Natural killer cell (primary cell): ENCODE data around the gene WT1. TPM values are rescaled to one million over a fixed set of nuclear protein-coding genes. Genes with fewer than 3 reads are reported as not detected.

Source experiments
- ATAC-seq, 3 donors: fragments of 150-1000 bp in 2 of 3; fragments of 200-7000 bp in 1 of 3; cut with Tn5 transposase; 1 replicate in 1 of 3; 2 replicates in 2 of 3; pipeline ENCODE4 v1.10.0; 2021; ENCODE audit warnings: mild to moderate bottlenecking in 2 of 3, moderate library complexity in 2 of 3
- DNase-seq, 2 donors: peaks; one replicate each; pipeline versions ENCODE4 v3.0.0 to v3.0.0-alpha.2; 2013 to 2021; ENCODE audit warnings: mixed read lengths in 1 of 2
- H3K27ac ChIP-seq: one replicate; pipeline ENCODE4 v1.5.1; 2013; ENCODE audit warnings: mild to moderate bottlenecking, low read length
- H3K27me3 ChIP-seq: one replicate; pipeline ENCODE4 v1.6.1; 2013; ENCODE audit warnings: low read length; ENCODE audit not compliant: control insufficient read depth, insufficient read depth
- H3K36me3 ChIP-seq: one replicate; pipeline ENCODE4 v1.6.1; 2013; ENCODE audit warnings: low read length; ENCODE audit not compliant: control insufficient read depth, insufficient read depth
- H3K4me1 ChIP-seq: one replicate; pipeline ENCODE4 v1.6.1; 2013; ENCODE audit warnings: low read length; ENCODE audit not compliant: control insufficient read depth, insufficient read depth
- H3K4me3 ChIP-seq: one replicate; pipeline ENCODE4 v1.5.1; 2013; ENCODE audit warnings: low read length
- H3K9me3 ChIP-seq: one replicate; pipeline ENCODE4 v1.6.1; 2013; ENCODE audit warnings: low read length; ENCODE audit not compliant: control insufficient read depth, insufficient read depth
- H3K27ac Mint-ChIP-seq, 2 donors: one replicate each; pipeline ENCODE4 v1.8.0; 2022; ENCODE audit warnings: mild to moderate bottlenecking in 2 of 2, mixed read lengths in 2 of 2, moderate library complexity in 1 of 2
- H3K27me3 Mint-ChIP-seq, 2 donors: one replicate each; pipeline ENCODE4 v1.8.0; 2022; ENCODE audit warnings: low read depth in 2 of 2, mixed read lengths in 2 of 2
- H3K36me3 Mint-ChIP-seq: one replicate; pipeline ENCODE4 v1.8.0; 2022; ENCODE audit warnings: mixed read lengths
- H3K4me1 Mint-ChIP-seq, 2 donors: one replicate each; pipeline ENCODE4 v1.8.0; 2022; ENCODE audit warnings: mixed read lengths in 2 of 2
- H3K4me3 Mint-ChIP-seq: one replicate; pipeline ENCODE4 v1.8.0; 2022; ENCODE audit warnings: mild to moderate bottlenecking, moderate library complexity, mixed read lengths
- H3K9me3 Mint-ChIP-seq, 2 donors: one replicate each; pipeline ENCODE4 v1.8.0; 2022; ENCODE audit warnings: mixed read lengths in 2 of 2
- WGBS: methylation state at CpG from one replicate; pipeline ENCODE4 v1.1.7; 2013; ENCODE audit warnings: missing lambda C conversion rate; ENCODE audit not compliant: insufficient coverage; 5-methylcytosine and 5-hydroxymethylcytosine counted together
- intact Hi-C: fragments of 100-400 bp; cut with micrococcal nuclease; formaldehyde crosslinking; loops from one replicate; pipeline ENCODE4 v1.14.2; 2022
- total RNA-seq, 4 donors: library from RNA; stranded (reverse); fragments of 120-200 nt in 1 of 4; gene quantifications; one replicate each; pipeline versions ENCODE4 v1.2.3 to v1.2.4, GENCODE V29; 2013 to 2022
- TF ChIP-seq, protein P1 (sequence below): fragments of 200-600 bp; IDR thresholded peaks from one replicate; pipeline ENCODE4 v1.8.0; 2022; ENCODE audit warnings: antibody characterized with exemption

WT1 gene
- total RNA-seq, 3 donors from 2014 or later (not counting 1 experiment from before 2014, with no cell fraction given) = not detected

GRCh38 chr11:32417806-32418205 lies 17.5 kb downstream of the WT1 start:
- WGBS = 88% methylated on average over 2 of the region's 3 CpGs
- Mint-ChIP-seq H3K9me3 (no peaks in the 10 kb centered on the region), H3K36me3 (no peaks in the 10 kb centered on the region), H3K27ac (no peak overlapping the region), H3K4me1 (peaks cover 12 to 18% of the 10 kb centered on the region in 2 donors), H3K4me3 (no peak overlapping the region), H3K27me3 (peaks cover 12 to 19% of the 10 kb centered on the region in 2 donors)
- intact Hi-C loops = no loop called here
- no peak overlapping the region for H3K4me3 ChIP-seq
- H3K4me1 ChIP-seq = peaks cover 10% of the 10 kb centered on the region
- no peak overlapping the region for H3K27ac ChIP-seq
- no peaks in the 10 kb centered on the region for H3K36me3 ChIP-seq
- TF ChIP-seq, protein P1, sequence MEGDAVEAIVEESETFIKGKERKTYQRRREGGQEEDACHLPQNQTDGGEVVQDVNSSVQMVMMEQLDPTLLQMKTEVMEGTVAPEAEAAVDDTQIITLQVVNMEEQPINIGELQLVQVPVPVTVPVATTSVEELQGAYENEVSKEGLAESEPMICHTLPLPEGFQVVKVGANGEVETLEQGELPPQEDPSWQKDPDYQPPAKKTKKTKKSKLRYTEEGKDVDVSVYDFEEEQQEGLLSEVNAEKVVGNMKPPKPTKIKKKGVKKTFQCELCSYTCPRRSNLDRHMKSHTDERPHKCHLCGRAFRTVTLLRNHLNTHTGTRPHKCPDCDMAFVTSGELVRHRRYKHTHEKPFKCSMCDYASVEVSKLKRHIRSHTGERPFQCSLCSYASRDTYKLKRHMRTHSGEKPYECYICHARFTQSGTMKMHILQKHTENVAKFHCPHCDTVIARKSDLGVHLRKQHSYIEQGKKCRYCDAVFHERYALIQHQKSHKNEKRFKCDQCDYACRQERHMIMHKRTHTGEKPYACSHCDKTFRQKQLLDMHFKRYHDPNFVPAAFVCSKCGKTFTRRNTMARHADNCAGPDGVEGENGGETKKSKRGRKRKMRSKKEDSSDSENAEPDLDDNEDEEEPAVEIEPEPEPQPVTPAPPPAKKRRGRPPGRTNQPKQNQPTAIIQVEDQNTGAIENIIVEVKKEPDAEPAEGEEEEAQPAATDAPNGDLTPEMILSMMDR = no peak
- ATAC-seq (no peak), DNase-seq (no peak)
- H3K9me3 ChIP-seq = no peaks in the 10 kb centered on the region
- no peaks in the 10 kb centered on the region for H3K27me3 ChIP-seq

GRCh38 chr11:32416301-32416700 lies 19.0 kb downstream of the WT1 start:
- Histone ChIP-seq H3K27ac (no peak overlapping the region), H3K9me3 (no peaks in the 10 kb centered on the region), H3K4me1 (peaks cover 10% of the 10 kb centered on the region), H3K36me3 (no peaks in the 10 kb centered on the region), H3K4me3 (no peak overlapping the region), H3K27me3 (no peaks in the 10 kb centered on the region)
- DNase-seq (no peak), ATAC-seq (no peak)
- Mint-ChIP-seq H3K4me3 (no peak overlapping the region), H3K36me3 (no peaks in the 10 kb centered on the region), H3K27ac (no peak overlapping the region), H3K27me3 (peaks cover 6 to 19% of the 10 kb centered on the region in 2 donors), H3K9me3 (no peaks in the 10 kb centered on the region), H3K4me1 (peaks cover 7 to 9% of the 10 kb centered on the region in 2 donors)
- TF ChIP-seq, protein P1 = no peak
- 85% methylated on average over 3 of the region's 4 CpGs for WGBS
- intact Hi-C loops = no loop called here

- intact Hi-C loops = no loop called here
- H3K36me3 Mint-ChIP-seq = no peaks in the 10 kb centered on the region
- H3K36me3 ChIP-seq = no peaks in the 10 kb centered on the region
- no peak overlapping the region for H3K4me3 Mint-ChIP-seq
- 78% methylated on average over 2 of the region's 2 CpGs for WGBS
- TF ChIP-seq, protein P1 = no peak
- ATAC-seq = no peak
- H3K4me1 Mint-ChIP-seq = no peaks in the 10 kb centered on the region
- no peaks in the 10 kb centered on the region for H3K9me3 Mint-ChIP-seq
- H3K27me3 Mint-ChIP-seq = peaks cover 6 to 26% of the 10 kb centered on the region in 2 donors
- no peaks in the 10 kb centered on the region for H3K9me3 ChIP-seq
- H3K4me3 ChIP-seq = no peak overlapping the region
- no peaks in the 10 kb centered on the region for H3K27me3 ChIP-seq
- no peaks in the 10 kb centered on the region for H3K4me1 ChIP-seq
- no peak for DNase-seq
- no peak overlapping the region for H3K27ac Mint-ChIP-seq
- no peak overlapping the region for H3K27ac ChIP-seq
Measured at GRCh38 chr11:32414925-32415324, 20.4 kb downstream of the WT1 start.

- TF ChIP-seq, protein P1 = no peak
- Mint-ChIP-seq H3K27me3 (peaks cover 9 to 22% of the 10 kb centered on the region in 2 donors), H3K9me3 (no peaks in the 10 kb centered on the region)
Measured at GRCh38 chr11:32411942-32412615, 23.3 kb downstream of the WT1 start.

More at GRCh38 chr11:32411942-32412615, 23.3 kb downstream of the WT1 start:
- WGBS = 87% methylated on average over 12 of the region's 12 CpGs
- Mint-ChIP-seq H3K4me3 (no peak overlapping the region), H3K4me1 (no peaks in the 10 kb centered on the region), H3K36me3 (no peaks in the 10 kb centered on the region), H3K27ac (no peak overlapping the region)
- Histone ChIP-seq H3K4me1 (no peaks in the 10 kb centered on the region), H3K36me3 (no peaks in the 10 kb centered on the region), H3K27ac (no peak overlapping the region), H3K27me3 (no peaks in the 10 kb centered on the region), H3K4me3 (no peak overlapping the region), H3K9me3 (no peaks in the 10 kb centered on the region)
- ATAC-seq (no peak), DNase-seq (no peak)
- intact Hi-C loops = no loop called here
